ENCODE data around the gene PTPRT. TPM values are rescaled to one million over a fixed set of nuclear protein-coding genes. Genes with fewer than 3 reads are reported as not detected.

Gene PTPRT
- total RNA-seq, 2 experiments from 2014 or later = not detected

DNA sequence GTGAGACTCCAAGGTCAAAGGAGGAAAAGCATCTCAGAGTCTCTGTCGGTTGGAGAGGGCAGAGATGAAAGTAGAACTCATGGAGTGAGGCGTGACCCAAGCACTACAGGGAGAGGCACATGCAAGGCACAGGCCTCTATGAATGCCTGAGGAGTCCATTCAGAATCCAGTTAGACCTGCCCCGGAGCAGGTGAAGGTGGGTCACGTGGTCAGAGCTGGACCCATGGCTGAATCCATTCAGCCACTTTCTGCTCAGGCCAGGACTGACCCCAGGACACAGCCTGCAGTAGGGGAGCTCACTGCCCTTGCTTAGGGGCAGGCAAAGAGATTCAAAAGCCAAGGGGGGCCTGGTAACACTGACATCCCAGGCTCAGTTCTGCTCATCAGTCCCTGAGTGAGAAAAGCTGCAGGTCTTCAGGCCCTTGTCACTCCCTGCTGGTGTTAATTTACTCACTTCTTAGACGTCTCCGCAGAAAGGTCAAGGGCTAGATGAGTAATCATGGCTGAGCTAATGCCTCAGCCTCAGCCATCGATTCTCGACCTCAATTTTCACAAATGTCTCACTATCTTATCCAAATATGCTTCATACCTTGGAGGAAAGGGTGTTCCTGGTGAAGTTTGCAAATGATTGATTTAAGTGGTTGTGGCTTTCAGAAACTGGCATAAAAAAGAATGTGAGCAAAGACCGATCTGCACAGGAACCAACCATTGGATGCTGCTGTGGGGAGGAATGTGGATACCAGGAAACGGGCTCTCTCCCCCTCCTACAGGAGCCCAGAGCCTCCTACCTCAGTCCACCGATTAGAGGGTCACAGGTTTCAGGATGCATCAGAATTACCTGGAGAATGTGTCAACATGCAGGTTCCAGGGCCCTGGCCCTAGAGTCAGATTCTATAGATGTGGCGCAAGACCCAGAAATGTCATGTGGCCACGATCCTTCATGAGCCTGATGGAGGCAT lies 584.4 kb downstream of the PTPRT start:
- intact Hi-C loops (cut with micrococcal nuclease) = no loop called here
- Mint-ChIP-seq H3K36me3 (ENCODE audit: low read depth) (no peaks in the 10 kb centered on the region), H3K27me3 (no peaks in the 10 kb centered on the region), H3K9me3 (no peaks in the 10 kb centered on the region), H3K4me1 (ENCODE audit: low read depth) (no peaks in the 10 kb centered on the region), H3K27ac (no peak overlapping the region), H3K4me3 (no peak overlapping the region)
- ChIA-PET CTCF (no interaction called here), POLR2A (no interaction called here)
- TF ChIP-seq, protein P1, sequence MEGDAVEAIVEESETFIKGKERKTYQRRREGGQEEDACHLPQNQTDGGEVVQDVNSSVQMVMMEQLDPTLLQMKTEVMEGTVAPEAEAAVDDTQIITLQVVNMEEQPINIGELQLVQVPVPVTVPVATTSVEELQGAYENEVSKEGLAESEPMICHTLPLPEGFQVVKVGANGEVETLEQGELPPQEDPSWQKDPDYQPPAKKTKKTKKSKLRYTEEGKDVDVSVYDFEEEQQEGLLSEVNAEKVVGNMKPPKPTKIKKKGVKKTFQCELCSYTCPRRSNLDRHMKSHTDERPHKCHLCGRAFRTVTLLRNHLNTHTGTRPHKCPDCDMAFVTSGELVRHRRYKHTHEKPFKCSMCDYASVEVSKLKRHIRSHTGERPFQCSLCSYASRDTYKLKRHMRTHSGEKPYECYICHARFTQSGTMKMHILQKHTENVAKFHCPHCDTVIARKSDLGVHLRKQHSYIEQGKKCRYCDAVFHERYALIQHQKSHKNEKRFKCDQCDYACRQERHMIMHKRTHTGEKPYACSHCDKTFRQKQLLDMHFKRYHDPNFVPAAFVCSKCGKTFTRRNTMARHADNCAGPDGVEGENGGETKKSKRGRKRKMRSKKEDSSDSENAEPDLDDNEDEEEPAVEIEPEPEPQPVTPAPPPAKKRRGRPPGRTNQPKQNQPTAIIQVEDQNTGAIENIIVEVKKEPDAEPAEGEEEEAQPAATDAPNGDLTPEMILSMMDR (IDR thresholded peaks at IDR 0.05) = no peak
- ATAC-seq (no peak), DNase-seq (no peak)

DNA sequence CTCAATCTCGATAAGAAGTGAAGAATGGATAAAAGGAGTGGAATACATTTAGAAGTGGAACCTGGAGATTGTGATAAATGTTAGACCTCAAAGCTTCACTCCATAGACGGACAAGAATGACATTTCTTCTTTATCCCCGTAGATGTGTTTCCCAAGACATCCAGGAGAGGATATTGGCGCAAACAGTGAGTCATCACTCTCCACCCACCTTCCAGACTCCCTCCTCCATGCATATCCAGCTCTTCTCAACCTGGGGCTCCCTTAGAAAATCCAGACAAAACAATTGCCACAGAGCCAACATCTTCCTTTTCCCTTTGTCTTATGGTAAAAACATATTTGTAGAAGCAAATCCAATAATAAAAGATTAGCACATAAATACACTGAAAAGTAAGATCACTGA lies 586.1 kb downstream of the PTPRT start:
- no peak for DNase-seq
- Mint-ChIP-seq H3K4me3 (no peak overlapping the region), H3K27me3 (no peaks in the 10 kb centered on the region), H3K27ac (no peak overlapping the region), H3K36me3 (ENCODE audit: low read depth) (no peaks in the 10 kb centered on the region), H3K4me1 (ENCODE audit: low read depth) (no peaks in the 10 kb centered on the region), H3K9me3 (no peaks in the 10 kb centered on the region)
- no peak for ATAC-seq
- TF ChIP-seq, protein P1 (IDR thresholded peaks at IDR 0.05) = no peak
- ChIA-PET POLR2A (no interaction called here), CTCF (no interaction called here)
- intact Hi-C loops (cut with micrococcal nuclease) = no loop called here

DNA sequence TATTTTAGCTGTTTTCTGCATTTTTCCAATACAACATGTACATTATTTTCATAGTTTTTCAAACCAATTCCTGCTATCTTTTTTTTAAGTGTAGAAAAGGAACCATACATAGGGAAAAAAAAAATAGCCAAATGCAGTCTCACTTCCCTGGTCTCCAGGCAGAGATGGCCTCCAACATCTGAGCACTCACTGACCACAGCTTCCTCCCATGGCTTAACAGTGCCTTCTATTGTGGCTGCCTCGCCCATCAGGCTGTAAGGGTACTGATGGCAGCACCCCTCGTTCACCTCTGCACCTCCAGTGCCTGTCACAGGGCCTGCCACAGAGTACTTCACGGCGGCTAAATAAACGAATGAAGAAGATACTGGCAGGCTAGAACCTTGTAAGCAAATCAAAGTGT lies 591.1 kb downstream of the PTPRT start:
- Mint-ChIP-seq H3K36me3 (ENCODE audit: low read depth) (no peaks in the 10 kb centered on the region), H3K27ac (no peak overlapping the region), H3K4me1 (ENCODE audit: low read depth) (no peaks in the 10 kb centered on the region), H3K4me3 (no peak overlapping the region), H3K9me3 (no peaks in the 10 kb centered on the region), H3K27me3 (no peaks in the 10 kb centered on the region)
- ATAC-seq (no peak), DNase-seq (no peak)
- TF ChIP-seq, protein P1 (IDR thresholded peaks at IDR 0.05) = no peak
- POLR2A ChIA-PET = no interaction called here
- CTCF ChIA-PET = no interaction called here
- intact Hi-C loops (cut with micrococcal nuclease) = no loop called here

DNA sequence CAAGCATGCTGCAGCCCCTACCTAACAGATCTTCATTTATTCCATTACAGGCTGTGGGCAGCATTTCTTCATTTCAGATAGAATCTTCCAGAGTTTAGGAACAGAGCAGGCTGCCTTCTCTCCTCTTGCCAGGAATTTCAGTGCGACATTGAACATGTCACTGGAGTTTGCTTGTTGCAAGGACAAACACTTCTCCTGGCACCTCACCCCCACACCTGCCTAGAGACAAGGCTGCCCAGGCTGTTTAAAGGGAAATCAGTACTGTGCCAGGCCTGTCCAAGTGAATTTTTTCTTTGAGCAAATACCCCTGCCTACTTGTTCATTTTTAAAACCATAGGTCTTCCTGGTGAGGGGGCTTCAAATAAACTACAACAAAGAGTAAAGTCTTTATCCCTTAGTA lies 594.1 kb downstream of the PTPRT start:
- TF ChIP-seq, protein P1 (IDR thresholded peaks at IDR 0.05) = no peak
- no peaks in the 10 kb centered on the region for H3K4me1 Mint-ChIP-seq (ENCODE audit: low read depth)
- ChIA-PET CTCF (no interaction called here), POLR2A (no interaction called here)
- no peak overlapping the region for H3K4me3 Mint-ChIP-seq
- intact Hi-C loops (cut with micrococcal nuclease) = no loop called here
- no peaks in the 10 kb centered on the region for H3K36me3 Mint-ChIP-seq (ENCODE audit: low read depth)
- no peak overlapping the region for H3K27ac Mint-ChIP-seq
- no peak for DNase-seq
- no peaks in the 10 kb centered on the region for H3K27me3 Mint-ChIP-seq
- H3K9me3 Mint-ChIP-seq = no peaks in the 10 kb centered on the region
- no peak for ATAC-seq

DNA sequence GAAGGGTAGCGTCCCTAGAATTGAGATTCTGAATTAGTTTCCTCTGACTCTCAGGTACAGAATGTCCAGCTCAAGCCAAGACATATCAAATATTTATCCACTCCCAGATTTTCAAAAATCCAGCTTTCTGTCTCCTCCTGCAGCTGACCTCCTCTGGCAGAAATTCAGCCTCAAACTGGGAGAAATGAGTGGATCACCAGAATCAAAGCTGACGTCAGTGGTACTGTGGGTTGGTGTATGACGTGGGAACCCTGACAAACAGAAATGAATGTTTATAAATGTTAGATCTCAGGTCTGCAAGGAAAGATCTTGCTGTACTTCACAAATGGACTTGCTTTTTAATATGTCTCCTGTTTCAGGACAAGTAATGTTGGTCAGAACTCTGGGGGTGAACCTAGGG lies 595.0 kb downstream of the PTPRT start:
- H3K4me3 Mint-ChIP-seq = no peak overlapping the region
- ATAC-seq = no peak

More for the DNA sequence above, 595.0 kb downstream of the PTPRT start:
- ChIA-PET POLR2A (no interaction called here), CTCF (no interaction called here)
- TF ChIP-seq, protein P1 (IDR thresholded peaks at IDR 0.05) = no peak
- intact Hi-C loops (cut with micrococcal nuclease) = no loop called here
- DNase-seq = no peak
- no peaks in the 10 kb centered on the region for H3K9me3 Mint-ChIP-seq
- H3K36me3 Mint-ChIP-seq (ENCODE audit: low read depth) = no peaks in the 10 kb centered on the region
- no peaks in the 10 kb centered on the region for H3K4me1 Mint-ChIP-seq (ENCODE audit: low read depth)
- H3K27ac Mint-ChIP-seq = no peak overlapping the region
- no peaks in the 10 kb centered on the region for H3K27me3 Mint-ChIP-seq

Data from activated CD8-positive, alpha-beta T cell treated with anti-CD3 and anti-CD28 coated beads for 36 hours (primary cell).